HEK293 (cell line): ENCODE results near the gene FOXO6.

Experiments used
- CTCF ChIA-PET: fragments of 350-600 bp; formaldehyde crosslinking; extraction: SDS; loops from one replicate; lab custom pipeline; 2021; ENCODE audit warnings: antibody characterized with exemption; lab: Yijun Ruan, JAX
- POLR2A ChIA-PET: fragments of 300-600 bp; formaldehyde crosslinking; extraction: SDS; loops from one replicate; lab custom pipeline; 2020; ENCODE audit warnings: antibody characterized with exemption, inconsistent platforms; lab: Yijun Ruan, JAX
- H3K27ac ChIP-seq: fragments of 200-500 bp; sonication (Bioruptor generic); 2 replicates; pipeline ENCODE4 v1.5.1; 2014; ENCODE audit warnings: low read depth, low read length, control low read depth, inconsistent platforms; ENCODE audit errors: extremely low read depth
- H3K36me3 ChIP-seq, 2 experiments: fragments of 200-500 bp in 1 of 2; sonication (Bioruptor generic) in 1 of 2; 1 replicate in 1 of 2; 2 replicates in 1 of 2; pipeline ENCODE4 v1.5.1; 2014 to 2017; ENCODE audit warnings: inconsistent platforms in 2 of 2, low read length in 2 of 2; ENCODE audit not compliant: control insufficient read depth in 2 of 2, insufficient read depth in 1 of 2
- H3K4me1 ChIP-seq: fragments of 200-500 bp; sonication (Bioruptor generic); 2 replicates; pipeline ENCODE4 v1.5.1; 2014; ENCODE audit warnings: mild to moderate bottlenecking, low read length, inconsistent platforms; ENCODE audit not compliant: control insufficient read depth, insufficient read depth
- H3K4me3 ChIP-seq: 2 replicates; pipeline ENCODE4 v1.5.1; 2011; ENCODE audit warnings: low read depth, mild to moderate bottlenecking, control low read depth, low read length, moderate library complexity
- H3K9me3 ChIP-seq: fragments of 200-500 bp; sonication (Bioruptor generic); 2 replicates; pipeline ENCODE4 v1.5.1; 2014; ENCODE audit warnings: low read depth, low read length, inconsistent platforms; ENCODE audit not compliant: control insufficient read depth, insufficient read depth
- ATF2 ChIP-seq: fragments of 450-650 bp; formaldehyde crosslinking; IDR thresholded peaks from 2 replicates; pipeline ENCODE4 v1.5.1; 2016; ENCODE audit warnings: missing biosample characterization, missing genetic modification characterization, low read depth
- KLF8 ChIP-seq: fragments of 450-650 bp; formaldehyde crosslinking; IDR thresholded peaks from 2 replicates; pipeline ENCODE4 v1.5.1; 2016; ENCODE audit warnings: missing biosample characterization, missing genetic modification characterization
- PRDM4 ChIP-seq: fragments of 450-650 bp; formaldehyde crosslinking; IDR thresholded peaks from 2 replicates; pipeline ENCODE4 v1.5.1; 2017; ENCODE audit warnings: missing biosample characterization, missing genetic modification characterization
- SALL2 ChIP-seq: fragments of 450-650 bp; formaldehyde crosslinking; IDR thresholded peaks from 2 replicates; pipeline ENCODE4 v1.5.0; 2017; ENCODE audit warnings: missing biosample characterization, mild to moderate bottlenecking, missing genetic modification characterization, borderline replicate concordance
- ZFP3 ChIP-seq: fragments of 450-650 bp; formaldehyde crosslinking; IDR thresholded peaks from 2 replicates; pipeline ENCODE4 v1.5.1; 2016; ENCODE audit warnings: low read depth, missing biosample characterization, missing genetic modification characterization
- ZNF133 ChIP-seq: fragments of 450-650 bp; formaldehyde crosslinking; IDR thresholded peaks from 2 replicates; pipeline ENCODE4 v1.5.1; 2016; ENCODE audit warnings: missing biosample characterization, missing genetic modification characterization
- ZNF148 ChIP-seq: fragments of 450-650 bp; formaldehyde crosslinking; IDR thresholded peaks from 2 replicates; pipeline ENCODE4 v1.5.0; 2017; ENCODE audit warnings: missing biosample characterization, missing genetic modification characterization, borderline replicate concordance
- ZNF26 ChIP-seq: fragments of 450-650 bp; formaldehyde crosslinking; IDR thresholded peaks from 2 replicates; pipeline ENCODE4 v1.5.1; 2016; ENCODE audit warnings: missing biosample characterization, missing genetic modification characterization
- ZNF302 ChIP-seq: fragments of 450-650 bp; formaldehyde crosslinking; IDR thresholded peaks from 2 replicates; pipeline ENCODE4 v1.5.1; 2016; ENCODE audit warnings: missing biosample characterization, missing genetic modification characterization, low read depth
- ZNF423 ChIP-seq: fragments of 450-650 bp; formaldehyde crosslinking; IDR thresholded peaks from 2 replicates; pipeline ENCODE4 v1.5.1; 2016; ENCODE audit warnings: missing biosample characterization, missing genetic modification characterization
- ZNF558 ChIP-seq: fragments of 450-650 bp; formaldehyde crosslinking; IDR thresholded peaks from 2 replicates; pipeline ENCODE4 v1.5.1; 2016; ENCODE audit warnings: missing biosample characterization, missing genetic modification characterization
- ZNF600 ChIP-seq: fragments of 450-650 bp; formaldehyde crosslinking; IDR thresholded peaks from 2 replicates; pipeline ENCODE4 v1.5.1; 2016; ENCODE audit warnings: missing biosample characterization, missing genetic modification characterization
- ZNF768 ChIP-seq: fragments of 450-650 bp; formaldehyde crosslinking; IDR thresholded peaks from 2 replicates; pipeline ENCODE4 v1.5.1; 2018; ENCODE audit warnings: missing biosample characterization, mild to moderate bottlenecking, missing genetic modification characterization
- ZNF792 ChIP-seq: fragments of 450-650 bp; formaldehyde crosslinking; IDR thresholded peaks from 2 replicates; pipeline ENCODE4 v1.5.1; 2016; ENCODE audit warnings: missing biosample characterization, missing genetic modification characterization
- TF ChIP-seq, protein P1 (sequence below): fragments of 450-650 bp; formaldehyde crosslinking; IDR thresholded peaks from 2 replicates; pipeline ENCODE4 v1.5.1; 2016; ENCODE audit warnings: missing biosample characterization, missing genetic modification characterization, borderline replicate concordance

Gene FOXO6

GRCh38 chr1:41427916-41428737, 66.9 kb downstream of the FOXO6 start:
- H3K4me1 ChIP-seq = no peaks in the 10 kb centered on the region
- TF ChIP-seq PRDM4 (tag by site-specific recombination) (no peak), ZNF600 (tag by site-specific recombination) (no peak), ZNF26 (no peak), KLF8 (tag by site-specific recombination) (no peak), SALL2 (no peak), ZNF302 (no peak), ZNF133 (no peak)
- H3K4me3 ChIP-seq = no peak overlapping the region
- H3K27ac ChIP-seq = no peak overlapping the region
- ChIA-PET POLR2A (no interaction called here), CTCF (interaction anchor here (1.0 kb wide), 1 partner anchor 65 kb away, joined by 3 read pairs; no protein-coding TSS in a partner anchor)
- H3K9me3 ChIP-seq = no peaks in the 10 kb centered on the region
- H3K36me3 ChIP-seq = no peaks in the 10 kb centered on the region

GRCh38 chr1:41428738-41429640, 67.8 kb downstream of the FOXO6 start:
- H3K4me3 ChIP-seq = no peak overlapping the region
- no peaks in the 10 kb centered on the region for H3K9me3 ChIP-seq
- no peak overlapping the region for H3K27ac ChIP-seq
- no peaks in the 10 kb centered on the region for H3K4me1 ChIP-seq
- TF ChIP-seq ATF2 (tag by site-specific recombination) (peak; percentile 55; the same call in 1 of the 2 replicates), ZNF768 (tag by site-specific recombination) (0 out of 2 replicates have a peak, but pooled peaks have one; percentile 65), ZFP3 (tag by site-specific recombination) (no peak), ZNF423 (tag by site-specific recombination) (no peak), ZNF558 (tag by site-specific recombination) (no peak), ZNF148 (tag by site-specific recombination) (no peak), ZNF792 (tag by site-specific recombination) (no peak)
- TF ChIP-seq, protein P1, sequence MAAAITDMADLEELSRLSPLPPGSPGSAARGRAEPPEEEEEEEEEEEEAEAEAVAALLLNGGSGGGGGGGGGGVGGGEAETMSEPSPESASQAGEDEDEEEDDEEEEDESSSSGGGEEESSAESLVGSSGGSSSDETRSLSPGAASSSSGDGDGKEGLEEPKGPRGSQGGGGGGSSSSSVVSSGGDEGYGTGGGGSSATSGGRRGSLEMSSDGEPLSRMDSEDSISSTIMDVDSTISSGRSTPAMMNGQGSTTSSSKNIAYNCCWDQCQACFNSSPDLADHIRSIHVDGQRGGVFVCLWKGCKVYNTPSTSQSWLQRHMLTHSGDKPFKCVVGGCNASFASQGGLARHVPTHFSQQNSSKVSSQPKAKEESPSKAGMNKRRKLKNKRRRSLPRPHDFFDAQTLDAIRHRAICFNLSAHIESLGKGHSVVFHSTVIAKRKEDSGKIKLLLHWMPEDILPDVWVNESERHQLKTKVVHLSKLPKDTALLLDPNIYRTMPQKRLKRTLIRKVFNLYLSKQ (tag by site-specific recombination) = no peak
- TF ChIP-seq, all 188 proteins: peak for 2
- CTCF ChIA-PET = interaction anchor here (0.6 to 8.1 kb wide), 3 partner anchors 11 to 406 kb away, joined by 3 to 73 read pairs (median 6); no protein-coding TSS in a partner anchor
- POLR2A ChIA-PET = no interaction called here
- H3K36me3 ChIP-seq = no peaks in the 10 kb centered on the region
